ENCODE measurements around the gene TMEM150B. TPM values are rescaled to one million over a fixed set of nuclear protein-coding genes. Genes with fewer than 3 reads are reported as not detected.

The TMEM150B gene
- total and polyA plus RNA-seq, 2 of the 13 experiments (the other 11 are each of a cell fraction or from before 2014, with no cell fraction given) = 1.3 to 1.8 TPM

DNA sequence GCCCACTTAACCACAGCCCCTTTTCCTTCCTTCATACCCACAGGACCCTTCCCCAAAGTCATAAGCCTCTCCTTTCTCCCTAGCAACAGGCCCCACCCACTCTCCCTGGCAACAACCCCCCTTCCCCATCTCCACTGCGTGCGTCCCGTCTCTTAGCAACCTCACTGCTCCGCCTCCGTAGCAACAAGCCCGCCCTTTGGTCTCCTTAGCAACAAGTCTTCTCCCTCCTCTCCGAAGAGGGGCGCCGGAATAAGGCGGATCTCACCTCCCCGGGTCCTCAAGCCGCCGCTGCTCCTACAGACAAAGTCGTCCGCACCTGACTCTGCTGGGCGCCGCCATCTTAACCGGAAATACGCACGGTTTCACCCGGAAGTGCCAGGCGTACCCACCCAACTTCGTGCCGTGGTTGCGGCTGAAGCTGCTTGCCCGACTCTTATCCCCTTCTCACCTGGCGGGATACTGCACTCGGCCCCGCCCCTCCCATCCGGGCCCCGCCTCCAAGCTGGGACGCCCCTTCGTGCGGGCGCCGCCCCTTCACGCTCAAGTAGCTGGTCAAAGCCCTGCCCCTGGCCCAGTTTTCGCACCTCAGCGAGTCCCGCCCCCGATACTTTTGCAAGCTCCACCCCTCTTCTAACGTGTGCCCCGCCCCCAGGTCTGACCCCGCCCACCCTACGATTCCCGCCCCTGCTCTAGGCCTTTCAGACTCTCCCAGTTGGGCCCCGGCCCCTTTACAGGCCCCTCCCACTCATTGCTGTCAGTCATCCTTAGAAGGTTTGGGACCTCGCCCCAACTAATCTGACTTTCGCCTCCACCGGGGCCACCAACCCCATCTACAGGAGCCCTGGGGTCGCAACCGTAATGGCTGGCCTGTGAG is 45.1 kb downstream of the TMEM150B start, which contains the start of gene HSPBP1 (continued):
- TF ChIP-seq, protein P1, sequence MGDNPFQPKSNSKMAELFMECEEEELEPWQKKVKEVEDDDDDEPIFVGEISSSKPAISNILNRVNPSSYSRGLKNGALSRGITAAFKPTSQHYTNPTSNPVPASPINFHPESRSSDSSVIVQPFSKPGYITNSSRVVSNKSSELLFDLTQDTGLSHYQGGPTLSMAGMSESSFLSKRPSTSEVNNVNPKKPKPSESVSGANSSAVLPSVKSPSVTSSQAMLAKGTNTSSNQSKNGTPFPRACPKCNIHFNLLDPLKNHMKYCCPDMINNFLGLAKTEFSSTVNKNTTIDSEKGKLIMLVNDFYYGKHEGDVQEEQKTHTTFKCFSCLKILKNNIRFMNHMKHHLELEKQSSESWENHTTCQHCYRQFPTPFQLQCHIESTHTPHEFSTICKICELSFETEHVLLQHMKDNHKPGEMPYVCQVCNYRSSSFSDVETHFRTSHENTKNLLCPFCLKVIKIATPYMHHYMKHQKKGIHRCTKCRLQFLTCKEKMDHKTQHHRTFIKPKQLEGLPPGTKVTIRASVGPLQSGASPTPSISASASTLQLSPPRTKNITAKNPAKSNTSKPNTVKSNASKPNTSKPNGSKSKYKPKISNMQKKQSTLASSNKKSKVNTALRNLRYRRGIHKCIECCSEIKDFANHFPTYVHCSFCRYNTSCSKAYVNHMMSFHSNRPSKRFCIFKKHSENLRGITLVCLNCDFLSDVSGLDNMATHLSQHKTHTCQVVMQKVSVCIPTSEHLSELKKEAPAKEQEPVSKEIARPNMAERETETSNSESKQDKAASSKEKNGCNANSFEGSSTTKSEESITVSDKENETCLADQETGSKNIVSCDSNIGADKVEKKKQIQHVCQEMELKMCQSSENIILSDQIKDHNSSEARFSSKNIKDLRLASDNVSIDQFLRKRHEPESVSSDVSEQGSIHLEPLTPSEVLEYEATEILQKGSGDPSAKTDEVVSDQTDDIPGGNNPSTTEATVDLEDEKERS (CRISPR knock-in tag; IDR thresholded peaks at IDR 0.05) = no peak
- TF ChIP-seq LCORL (IDR thresholded peaks at IDR 0.05) (no peak), LCORL (CRISPR knock-in tag; IDR thresholded peaks at IDR 0.05) (peak; percentile 51; the same call in 1 of the 2 replicates), SMYD3 (CRISPR knock-in tag; IDR thresholded peaks at IDR 0.05) (no peak), CBX1 (IDR thresholded peaks at IDR 0.05; ENCODE audit: low read depth) (no peak), ZSCAN5A (CRISPR knock-in tag; IDR thresholded peaks at IDR 0.05; ENCODE audit: borderline replicate concordance) (no peak), ZNF44 (CRISPR knock-in tag; IDR thresholded peaks at IDR 0.05) (no peak), BRD4 (CRISPR knock-in tag; IDR thresholded peaks at IDR 0.05) (no peak), POLR2G (IDR thresholded peaks at IDR 0.05; ENCODE audit: low read depth, low read length) (peak; percentile 79), KLF12 (CRISPR knock-in tag; IDR thresholded peaks at IDR 0.05; ENCODE audit: borderline replicate concordance) (0 out of 2 replicates have a peak, but pooled peaks have one; percentile 52), JUNB (CRISPR knock-in tag; IDR thresholded peaks at IDR 0.05; ENCODE audit: borderline replicate concordance) (no peak), ZNF782 (CRISPR knock-in tag; IDR thresholded peaks at IDR 0.05; ENCODE audit: borderline replicate concordance) (no peak), ZNF512B (CRISPR knock-in tag; IDR thresholded peaks at IDR 0.05; ENCODE audit: borderline replicate concordance) (no peak), MXD4 (CRISPR knock-in tag; IDR thresholded peaks at IDR 0.05) (peak; percentile 86), ZBTB7A (CRISPR knock-in tag; IDR thresholded peaks at IDR 0.05) (0 out of 2 replicates have a peak, but pooled peaks have one; percentile 50), SOX5 (CRISPR knock-in tag; IDR thresholded peaks at IDR 0.05; ENCODE audit: borderline replicate concordance) (no peak; the same call in 1 of the 2 replicates), CENPT (CRISPR knock-in tag; IDR thresholded peaks at IDR 0.05; ENCODE audit: low read depth) (no peak), ZNF850 (CRISPR knock-in tag; conservative IDR thresholded peaks at IDR 0.05) (no peak), DDIT3 (CRISPR knock-in tag; IDR thresholded peaks at IDR 0.05) (no peak), ZNF3 (CRISPR knock-in tag; IDR thresholded peaks at IDR 0.05) (no peak)
- TF ChIP-seq, protein P2, sequence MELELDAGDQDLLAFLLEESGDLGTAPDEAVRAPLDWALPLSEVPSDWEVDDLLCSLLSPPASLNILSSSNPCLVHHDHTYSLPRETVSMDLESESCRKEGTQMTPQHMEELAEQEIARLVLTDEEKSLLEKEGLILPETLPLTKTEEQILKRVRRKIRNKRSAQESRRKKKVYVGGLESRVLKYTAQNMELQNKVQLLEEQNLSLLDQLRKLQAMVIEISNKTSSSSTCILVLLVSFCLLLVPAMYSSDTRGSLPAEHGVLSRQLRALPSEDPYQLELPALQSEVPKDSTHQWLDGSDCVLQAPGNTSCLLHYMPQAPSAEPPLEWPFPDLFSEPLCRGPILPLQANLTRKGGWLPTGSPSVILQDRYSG (CRISPR knock-in tag; IDR thresholded peaks at IDR 0.05) = no peak

Data from HepG2 (cell line).